SK-N-SH (cell line): ENCODE measurements around the gene UBR3. TPM values are rescaled to one million over a fixed set of nuclear protein-coding genes. Genes with fewer than 3 reads are reported as not detected.
"Not testable (repeated sequence)": the region's sequence is repeated elsewhere in the genome, so short reads cannot be mapped to it uniquely, and the experiment has no call there.

Experiments used
- CTCF ChIA-PET: fragments of 300-600, 350-600 bp; formaldehyde crosslinking; extraction: SDS; loops from one replicate; lab custom pipeline; 2021; lab: Yijun Ruan, JAX
- POLR2A ChIA-PET: fragments of 350-600 bp; sonication (Branson Sonifier 250); formaldehyde crosslinking; extraction: SDS; loops from one replicate; lab custom pipeline; 2020; ENCODE audit warnings: antibody characterized with exemption, inconsistent platforms; lab: Yijun Ruan, JAX
- DNase-seq: peaks from one replicate; pipeline ENCODE4 v3.0.0; 2012
- H2AFZ ChIP-seq: fragments of 200-600 bp; sonication (generic); 2 replicates; pipeline ENCODE4 v1.8.1; 2016; ENCODE audit warnings: antibody characterized with exemption, mild to moderate bottlenecking, low read depth
- H3F3A ChIP-seq: fragments of 200-600 bp; sonication (generic); replicated peaks from 2 replicates; pipeline ENCODE3; 2016; ENCODE audit warnings: antibody characterized with exemption, mild to moderate bottlenecking; ENCODE audit not compliant: insufficient read depth
- H3K27ac ChIP-seq, 2 experiments: fragments of 200-500 bp in 1 of 2; fragments of 200-600 bp in 1 of 2; sonication (Bioruptor generic) in 1 of 2; sonication (generic), shearing (Covaris generic) in 1 of 2; 2 replicates each; pipeline versions ENCODE4 v1.5.1 to v1.6.1; 2014 to 2016; ENCODE audit warnings: low read depth in 2 of 2, inconsistent platforms in 1 of 2, low read length in 1 of 2, mild to moderate bottlenecking in 1 of 2, mixed read lengths in 1 of 2
- H3K27me3 ChIP-seq: fragments of 200-600 bp; sonication (generic), shearing (Covaris generic); 2 replicates; pipeline ENCODE4 v1.6.1; 2016; ENCODE audit warnings: mixed run types; ENCODE audit not compliant: insufficient read depth
- H3K36me3 ChIP-seq, 2 experiments: fragments of 200-500 bp in 1 of 2; fragments of 200-600 bp in 1 of 2; sonication (Bioruptor generic) in 1 of 2; sonication (generic) in 1 of 2; replicated peaks in 1 of 2; 2 replicates each; pipeline versions ENCODE3 to v1.5.1; 2014 to 2016; ENCODE audit warnings: low read length in 1 of 2, mild to moderate bottlenecking in 1 of 2; ENCODE audit not compliant: insufficient read depth in 2 of 2, control insufficient read depth in 1 of 2
- H3K4me1 ChIP-seq, 2 experiments: fragments of 200-500 bp in 1 of 2; fragments of 200-600 bp in 1 of 2; sonication (Bioruptor generic) in 1 of 2; sonication (generic), shearing (Covaris generic) in 1 of 2; 2 replicates each; pipeline versions ENCODE4 v1.5.1 to v1.6.1; 2014 to 2016; ENCODE audit warnings: low read depth in 1 of 2, low read length in 1 of 2, mixed run types in 1 of 2; ENCODE audit not compliant: insufficient read depth in 2 of 2, control insufficient read depth in 1 of 2
- H3K4me2 ChIP-seq: fragments of 200-600 bp; sonication (generic), shearing (Covaris generic); 2 replicates; pipeline ENCODE4 v1.6.1; 2017; ENCODE audit warnings: mixed run types
- H3K4me3 ChIP-seq, 2 experiments: fragments of 200-500 bp in 1 of 2; fragments of 200-600 bp in 1 of 2; sonication (Bioruptor generic) in 1 of 2; sonication (generic), shearing (Covaris generic) in 1 of 2; 2 replicates each; pipeline versions ENCODE4 v1.5.1 to v1.8.1; 2014 to 2016; ENCODE audit warnings: low read depth in 2 of 2, inconsistent platforms in 1 of 2, low read length in 1 of 2, mild to moderate bottlenecking in 1 of 2, mixed read lengths in 1 of 2, moderate library complexity in 1 of 2
- H3K79me2 ChIP-seq: fragments of 200-600 bp; sonication (generic); 2 replicates; pipeline ENCODE4 v1.8.1; 2017; ENCODE audit warnings: mild to moderate bottlenecking; ENCODE audit not compliant: insufficient read depth
- H3K9ac ChIP-seq: fragments of 200-600 bp; sonication (generic); 2 replicates; pipeline ENCODE4 v1.6.1; 2017; ENCODE audit warnings: mixed run types
- H3K9me2 ChIP-seq: fragments of 200-600 bp; sonication (generic); 2 replicates; pipeline ENCODE4 v1.6.1; 2017; ENCODE audit warnings: mixed run types
- H3K9me3 ChIP-seq: fragments of 200-600 bp; sonication (generic); 2 replicates; pipeline ENCODE4 v1.6.1; 2017; ENCODE audit warnings: mixed run types, mild to moderate bottlenecking, moderate library complexity
- H4K20me1 ChIP-seq: fragments of 200-600 bp; sonication (generic); 2 replicates; pipeline ENCODE4 v1.6.1; 2017; ENCODE audit warnings: mild to moderate bottlenecking, mixed run types; ENCODE audit not compliant: insufficient read depth
- ELF1 ChIP-seq: IDR thresholded peaks from 2 replicates; pipeline ENCODE4 v1.4.0; 2012
- JUND ChIP-seq: IDR thresholded peaks from 2 replicates; pipeline ENCODE4 v1.4.0; 2012
- RXRA ChIP-seq: IDR thresholded peaks from 2 replicates; pipeline ENCODE4 v1.4.0; 2012; ENCODE audit warnings: low read depth, mild to moderate bottlenecking, borderline replicate concordance
- TEAD4 ChIP-seq: IDR thresholded peaks from 2 replicates; pipeline ENCODE4 v1.4.0; 2012; ENCODE audit warnings: mild to moderate bottlenecking, borderline replicate concordance; ENCODE audit not compliant: insufficient read depth
- WGBS: methylation state at CpG from one replicate; pipeline ENCODE4 v1.1.6; 2017; ENCODE audit warnings: low lambda C conversion rate; 5-methylcytosine and 5-hydroxymethylcytosine counted together
- polyA plus RNA-seq, 3 experiments: library from polyadenylated mRNA; depleted of rRNA; stranded (reverse); fragments of >200 nt; gene quantifications; 2 replicates each; pipeline ENCODE4 v1.2.3, GENCODE V29; 2012
- TF ChIP-seq, protein P1 (sequence below): fragments of 200-600 bp; sonication (generic); IDR thresholded peaks from 2 replicates; pipeline ENCODE4 v1.6.1; 2017; ENCODE audit warnings: antibody characterized with exemption, mild to moderate bottlenecking, moderate library complexity
- TF ChIP-seq, protein P2 (sequence below): IDR thresholded peaks from 2 replicates; pipeline ENCODE4 v1.6.1; 2012; ENCODE audit warnings: mild to moderate bottlenecking, low read depth, low read length, moderate library complexity

The UBR3 gene
- polyA plus RNA-seq, 1 of the 3 experiments (the other 2 are of a cell fraction) = 5.2 TPM

DNA sequence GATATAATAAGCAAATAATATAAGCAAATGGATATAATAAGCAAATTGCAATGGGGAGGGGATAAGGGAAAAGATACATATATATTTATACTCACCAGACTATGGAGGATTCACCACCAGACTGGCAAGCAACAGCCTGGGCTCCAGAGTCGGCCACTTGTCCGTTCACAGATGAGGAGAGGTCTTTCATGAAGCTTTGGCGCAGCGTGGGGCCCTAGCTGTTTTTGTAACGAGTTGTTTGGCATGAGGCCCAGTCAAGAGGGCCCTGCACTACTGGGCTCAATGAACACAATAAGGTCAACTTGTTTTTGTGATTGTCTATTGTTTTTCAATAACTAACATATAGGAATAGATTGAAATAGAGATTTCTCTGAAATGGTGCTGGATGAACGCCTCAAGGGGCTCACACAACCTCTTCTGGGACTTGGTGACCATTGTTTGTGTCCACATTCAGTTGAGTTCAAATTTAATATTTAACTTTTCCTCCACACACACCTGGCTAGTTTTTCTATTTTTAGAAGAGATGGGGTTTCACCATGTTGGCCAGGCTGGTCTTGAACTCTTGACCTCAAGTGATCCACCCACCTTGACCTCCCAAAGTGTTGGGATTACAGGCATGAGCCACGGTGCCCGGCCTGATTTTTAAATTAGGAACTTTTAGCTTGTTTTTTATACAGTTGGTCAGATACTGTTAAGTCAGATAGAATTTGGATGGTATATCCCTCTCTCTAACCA lies 21.9 kb downstream of the UBR3 start:
- peaks cover 63% of the 10 kb centered on the region for H3K79me2 ChIP-seq
- H3K27me3 ChIP-seq, H2AFZ ChIP-seq, H3K4me2 ChIP-seq, DNase-seq, H3K9me3 ChIP-seq, H3K27ac ChIP-seq, H3F3A ChIP-seq, H3K9ac ChIP-seq, H3K9me2 ChIP-seq, H3K4me3 ChIP-seq, H3K36me3 ChIP-seq, H3K4me1 ChIP-seq: not testable (repeated sequence)
- 89% methylated on average over 8 of the region's 8 CpGs for WGBS
- POLR2A ChIA-PET = interaction anchor here (0.7 kb wide), 2 partner anchors 9 to 166 kb away, joined by 3 read pairs; no protein-coding TSS in a partner anchor
- CTCF ChIA-PET = interaction anchor here (1.2 kb wide), 1 partner anchor 25 kb away, joined by 3 read pairs; the partner anchor contains the start of gene METTL5
- H4K20me1 ChIP-seq = peaks cover 14% of the 10 kb centered on the region; the same call in 1 of the 2 replicates

DNA sequence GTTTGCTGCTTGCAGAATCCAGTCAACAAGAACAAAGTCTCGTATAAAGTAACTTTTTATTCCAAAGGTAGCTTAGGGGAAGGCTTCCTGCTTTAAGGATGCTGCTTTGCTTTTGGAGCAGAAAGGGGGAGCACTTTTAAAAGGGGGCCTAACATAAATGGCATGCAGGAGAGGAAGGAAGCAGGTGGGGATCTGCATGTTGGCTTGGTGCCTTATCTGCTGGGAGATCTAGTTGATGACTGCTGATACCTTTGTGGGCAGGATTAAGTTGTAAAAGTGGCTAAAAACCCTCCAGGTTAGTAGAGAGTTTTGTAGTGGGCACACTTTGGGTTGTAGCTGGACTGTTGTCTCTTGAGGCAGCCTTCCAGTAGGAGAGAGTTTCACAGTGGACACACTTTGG lies 22.5 kb downstream of the UBR3 start:
- Histone ChIP-seq H2AFZ (no peak overlapping the region), H3K27ac (no peak overlapping the region), H3K9ac (no peak overlapping the region), H3K27me3 (no peaks in the 10 kb centered on the region), H3K4me3 (no peak overlapping the region), H3K9me2 (no peaks in the 10 kb centered on the region), H3K4me2 (no peak overlapping the region), H3K4me1 (no peaks in the 10 kb centered on the region), H3K79me2 (peaks cover 57% of the 10 kb centered on the region), H4K20me1 (peaks cover 11% of the 10 kb centered on the region; the same call in 1 of the 2 replicates), H3F3A (no peaks in the 10 kb centered on the region), H3K9me3 (no peaks in the 10 kb centered on the region), H3K36me3 (peaks cover 0 to 3% of the 10 kb centered on the region in 2 experiments)
- ChIA-PET POLR2A (interaction anchor here (0.7 kb wide), 1 partner anchor 166 kb away, joined by 3 read pairs; no protein-coding TSS in a partner anchor), CTCF (interaction anchor here (1.2 kb wide), 1 partner anchor 25 kb away, joined by 3 read pairs; the partner anchor contains the start of gene METTL5)
- DNase-seq = no peak
- 95% methylated on average over 1 of the region's 1 CpG for WGBS
- no peak for TF ChIP-seq TEAD4
- TF ChIP-seq, protein P1, sequence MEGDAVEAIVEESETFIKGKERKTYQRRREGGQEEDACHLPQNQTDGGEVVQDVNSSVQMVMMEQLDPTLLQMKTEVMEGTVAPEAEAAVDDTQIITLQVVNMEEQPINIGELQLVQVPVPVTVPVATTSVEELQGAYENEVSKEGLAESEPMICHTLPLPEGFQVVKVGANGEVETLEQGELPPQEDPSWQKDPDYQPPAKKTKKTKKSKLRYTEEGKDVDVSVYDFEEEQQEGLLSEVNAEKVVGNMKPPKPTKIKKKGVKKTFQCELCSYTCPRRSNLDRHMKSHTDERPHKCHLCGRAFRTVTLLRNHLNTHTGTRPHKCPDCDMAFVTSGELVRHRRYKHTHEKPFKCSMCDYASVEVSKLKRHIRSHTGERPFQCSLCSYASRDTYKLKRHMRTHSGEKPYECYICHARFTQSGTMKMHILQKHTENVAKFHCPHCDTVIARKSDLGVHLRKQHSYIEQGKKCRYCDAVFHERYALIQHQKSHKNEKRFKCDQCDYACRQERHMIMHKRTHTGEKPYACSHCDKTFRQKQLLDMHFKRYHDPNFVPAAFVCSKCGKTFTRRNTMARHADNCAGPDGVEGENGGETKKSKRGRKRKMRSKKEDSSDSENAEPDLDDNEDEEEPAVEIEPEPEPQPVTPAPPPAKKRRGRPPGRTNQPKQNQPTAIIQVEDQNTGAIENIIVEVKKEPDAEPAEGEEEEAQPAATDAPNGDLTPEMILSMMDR = no peak
- TF ChIP-seq, protein P2, sequence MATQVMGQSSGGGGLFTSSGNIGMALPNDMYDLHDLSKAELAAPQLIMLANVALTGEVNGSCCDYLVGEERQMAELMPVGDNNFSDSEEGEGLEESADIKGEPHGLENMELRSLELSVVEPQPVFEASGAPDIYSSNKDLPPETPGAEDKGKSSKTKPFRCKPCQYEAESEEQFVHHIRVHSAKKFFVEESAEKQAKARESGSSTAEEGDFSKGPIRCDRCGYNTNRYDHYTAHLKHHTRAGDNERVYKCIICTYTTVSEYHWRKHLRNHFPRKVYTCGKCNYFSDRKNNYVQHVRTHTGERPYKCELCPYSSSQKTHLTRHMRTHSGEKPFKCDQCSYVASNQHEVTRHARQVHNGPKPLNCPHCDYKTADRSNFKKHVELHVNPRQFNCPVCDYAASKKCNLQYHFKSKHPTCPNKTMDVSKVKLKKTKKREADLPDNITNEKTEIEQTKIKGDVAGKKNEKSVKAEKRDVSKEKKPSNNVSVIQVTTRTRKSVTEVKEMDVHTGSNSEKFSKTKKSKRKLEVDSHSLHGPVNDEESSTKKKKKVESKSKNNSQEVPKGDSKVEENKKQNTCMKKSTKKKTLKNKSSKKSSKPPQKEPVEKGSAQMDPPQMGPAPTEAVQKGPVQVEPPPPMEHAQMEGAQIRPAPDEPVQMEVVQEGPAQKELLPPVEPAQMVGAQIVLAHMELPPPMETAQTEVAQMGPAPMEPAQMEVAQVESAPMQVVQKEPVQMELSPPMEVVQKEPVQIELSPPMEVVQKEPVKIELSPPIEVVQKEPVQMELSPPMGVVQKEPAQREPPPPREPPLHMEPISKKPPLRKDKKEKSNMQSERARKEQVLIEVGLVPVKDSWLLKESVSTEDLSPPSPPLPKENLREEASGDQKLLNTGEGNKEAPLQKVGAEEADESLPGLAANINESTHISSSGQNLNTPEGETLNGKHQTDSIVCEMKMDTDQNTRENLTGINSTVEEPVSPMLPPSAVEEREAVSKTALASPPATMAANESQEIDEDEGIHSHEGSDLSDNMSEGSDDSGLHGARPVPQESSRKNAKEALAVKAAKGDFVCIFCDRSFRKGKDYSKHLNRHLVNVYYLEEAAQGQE = no peak
- no peak for TF ChIP-seq ELF1
- TF ChIP-seq RXRA = no peak
- no peak for TF ChIP-seq JUND
